Spleen (tissue), 11 donors: ENCODE measurements around the gene RPS14. TPM values are rescaled to one million over a fixed set of nuclear protein-coding genes. Genes with fewer than 3 reads are reported as not detected.

Source experiments
- DNase-seq: peaks from one replicate; pipeline ENCODE4 v3.0.0-alpha.2; 2020
- H3K27ac ChIP-seq, 8 donors: fragments of 200-600 bp; sonication (generic) in 7 of 8; 1 replicate in 4 of 8; 2 replicates in 4 of 8; pipeline versions ENCODE4 v1.5.0 to v1.8.0; 2016 to 2021; ENCODE audit warnings: inconsistent platforms in 4 of 8, mild to moderate bottlenecking in 4 of 8, moderate library complexity in 1 of 8
- H3K27me3 ChIP-seq, 7 donors: fragments of 200-600 bp; sonication (generic) in 6 of 7; replicated peaks in 1 of 7; 1 replicate in 4 of 7; 2 replicates in 3 of 7; pipeline versions ENCODE4 v1.5.0 to v1.8.0; 2016 to 2021; ENCODE audit warnings: inconsistent platforms in 3 of 7, mild to moderate bottlenecking in 1 of 7
- H3K36me3 ChIP-seq, 6 donors: fragments of 200-600 bp; sonication (generic) in 5 of 6; 1 replicate in 4 of 6; 2 replicates in 2 of 6; pipeline versions ENCODE4 v1.5.0 to v1.8.0; 2016 to 2021; ENCODE audit warnings: inconsistent platforms in 2 of 6
- H3K4me1 ChIP-seq, 6 donors: fragments of 200-600 bp; sonication (generic) in 5 of 6; 1 replicate in 3 of 6; 2 replicates in 3 of 6; pipeline versions ENCODE4 v1.5.0 to v1.8.0; 2016 to 2021; ENCODE audit warnings: inconsistent platforms in 3 of 6
- H3K4me3 ChIP-seq, 8 donors: fragments of 200-600 bp; sonication (generic) in 7 of 8; 1 replicate in 4 of 8; 2 replicates in 4 of 8; pipeline versions ENCODE4 v1.5.0 to v1.8.0; 2016 to 2021; ENCODE audit warnings: inconsistent platforms in 4 of 8, mild to moderate bottlenecking in 4 of 8, moderate library complexity in 2 of 8
- H3K9me3 ChIP-seq, 8 donors: fragments of 200-600 bp; sonication (generic) in 7 of 8; 1 replicate in 4 of 8; 2 replicates in 4 of 8; pipeline versions ENCODE4 v1.5.0 to v1.8.0; 2016 to 2021; ENCODE audit warnings: inconsistent platforms in 4 of 8
- CTCF ChIP-seq, 11 experiments: fragments of 200-600 bp in 7 of 11; fragments of 450-650 bp in 4 of 11; sonication (generic) in 4 of 11; IDR thresholded peaks in 8 of 11; conservative IDR thresholded peaks in 3 of 11; 1 replicate in 7 of 11; 2 replicates in 4 of 11; pipeline versions ENCODE4 v1.4.0 to v1.8.0; 2016 to 2021; ENCODE audit warnings: antibody characterized with exemption in 11 of 11, inconsistent platforms in 4 of 11, mild to moderate bottlenecking in 1 of 11
- POLR2A ChIP-seq, 3 donors: fragments of 450-650 bp; IDR thresholded peaks; one replicate each; pipeline ENCODE4 v1.5.1; 2017; ENCODE audit warnings: antibody characterized with exemption in 3 of 3, mild to moderate bottlenecking in 1 of 3
- POLR2AphosphoS5 ChIP-seq, 3 donors: sonication (generic); formaldehyde crosslinking; IDR thresholded peaks; one replicate each; pipeline ENCODE4 v1.5.1; 2017; ENCODE audit warnings: antibody characterized with exemption in 3 of 3
- WGBS, 5 donors: extraction: QIAGEN DNeasy Blood & Tissue Kit in 3 of 5; methylation state at CpG; one replicate each; pipeline versions ENCODE4 v1.1.5 to v1.1.7; 2013 to 2018; 5-methylcytosine and 5-hydroxymethylcytosine counted together
- intact Hi-C: fragments of 100-400 bp; cut with DNase I; formaldehyde crosslinking; loops from one replicate; pipeline ENCODE4 v1.15.0; 2023; ENCODE audit warnings: low total_unique reads
- polyA plus RNA-seq, 3 donors: library from polyadenylated mRNA; stranded (reverse); fragments of 200-250 nt; gene quantifications; one replicate each; pipeline ENCODE4 v1.2.1, GENCODE V29; 2013
- total RNA-seq, 7 donors: library from RNA; depleted of rRNA in 3 of 7; stranded (reverse); fragments of >200 nt in 3 of 7; fragmentation: NEBNext Ultra II Directional in 4 of 7; extraction: Animal tissue kit (Norgen Biotek cat#: 25700) in 4 of 7; gene quantifications; one replicate each; pipeline versions ENCODE4 v1.1.0 to v1.2.1, GENCODE V29; 2016 to 2021
- donor health status: healthy with polysubstance abuse.
- donor health status: DM: no; HTN: no; CAD: no; lungs with moderate emphysema.
- donor health status: DM: no; HTN: no; CAD: no.
- donor health status: Bipolar disorder and iron deficiency.
- donor health status: healthy.
- donor health status: DM: no; HTN: no; CAD: no.
- donor health status: DM: yes; HTN: yes; CAD: no.

RPS14 gene
- total and polyA plus RNA-seq, 10 donors, result 1,801 to 8,400 (median 2,426) TPM

DNA sequence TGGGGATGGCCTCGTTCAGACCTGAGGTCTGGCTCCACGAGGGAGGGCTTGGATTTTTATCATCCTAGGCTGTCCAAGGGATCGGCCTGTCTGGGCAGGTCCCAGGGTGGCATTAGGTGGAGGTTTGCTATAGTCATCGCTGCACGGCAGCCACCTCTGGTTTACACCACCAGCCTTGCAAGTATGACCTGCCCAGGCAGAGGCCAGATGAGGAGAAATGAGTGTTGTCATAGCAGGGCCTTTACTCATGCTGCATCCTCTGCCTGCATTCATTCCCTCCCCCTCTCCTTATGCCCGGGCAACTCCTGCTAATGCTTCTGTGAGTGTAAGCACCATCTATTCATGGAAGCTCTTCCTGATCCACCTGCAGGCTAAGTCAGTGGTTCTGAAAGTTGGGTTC, 43.1 kb upstream of the RPS14 start:
- Histone ChIP-seq H3K36me3 (peaks cover 0 to 74% (median 0%) of the 10 kb centered on the region in 6 donors), H3K9me3 (no peaks in the 10 kb centered on the region), H3K27me3 (no peaks in the 10 kb centered on the region), H3K27ac (peak overlapping the region in 5 of 8 donors; percentile 28 to 99 (median 98)), H3K4me3 (peak overlapping the region in 1 of 8 donors; percentile 11), H3K4me1 (peaks cover 43 to 95% (median 82%) of the 10 kb centered on the region in 6 donors)
- DNase-seq, result no peak
- intact Hi-C loops, result no loop called here
- TF ChIP-seq CTCF (IDR thresholded peaks at IDR 0.05 in 8 of 11, conservative IDR thresholded peaks at IDR 0.05 in 3 of 11) (no peak), POLR2A (IDR thresholded peaks at IDR 0.05) (no peak), POLR2AphosphoS5 (IDR thresholded peaks at IDR 0.05) (no peak)
- WGBS, 5 donors, result 62 to 86% (median 73%) methylated on average over 6 of the region's 6 CpGs

GRCh38 chr5:150491876-150492275, 42.3 kb upstream of the RPS14 start:
- no peak for TF ChIP-seq POLR2A (IDR thresholded peaks at IDR 0.05)
- TF ChIP-seq CTCF (IDR thresholded peaks at IDR 0.05 in 8 of 11, conservative IDR thresholded peaks at IDR 0.05 in 3 of 11), result no peak
- TF ChIP-seq POLR2AphosphoS5 (IDR thresholded peaks at IDR 0.05), result peak in 2 of 3 donors; percentile 30 to 42
- WGBS, 5 donors, result 66 to 90% (median 77%) methylated on average over 4 of the region's 4 CpGs

GRCh38 chr5:150490754-150491153, 41.2 kb upstream of the RPS14 start:
- H3K4me1 ChIP-seq, result peaks cover 44 to 89% (median 74%) of the 10 kb centered on the region in 6 donors
- H3K4me3 ChIP-seq, result peak overlapping the region in 2 of 8 donors; percentile 13 to 86
- 19 to 52% (median 42%) methylated on average over 1 of the region's 1 CpG for WGBS, 5 donors
- peaks cover 0 to 4% (median 0%) of the 10 kb centered on the region in 7 donors for H3K27me3 ChIP-seq
- peak overlapping the region; percentile 70 to 99 (median 97) for H3K27ac ChIP-seq
- peaks cover 0 to 59% (median 0%) of the 10 kb centered on the region in 6 donors for H3K36me3 ChIP-seq
- no peak for TF ChIP-seq POLR2A (IDR thresholded peaks at IDR 0.05)
- TF ChIP-seq CTCF (IDR thresholded peaks at IDR 0.05 in 8 of 11, conservative IDR thresholded peaks at IDR 0.05 in 3 of 11), result no peak
- TF ChIP-seq POLR2AphosphoS5 (IDR thresholded peaks at IDR 0.05), result no peak
- intact Hi-C loops, result no loop called here
- DNase-seq, result no peak
- H3K9me3 ChIP-seq, result no peaks in the 10 kb centered on the region

More at GRCh38 chr5:150491876-150492275, 42.3 kb upstream of the RPS14 start:
- DNase-seq, result no peak
- H3K27me3 ChIP-seq, result no peaks in the 10 kb centered on the region
- intact Hi-C loops, result no loop called here
- H3K36me3 ChIP-seq, result peaks cover 0 to 68% (median 0%) of the 10 kb centered on the region in 6 donors
- H3K27ac ChIP-seq, result peak overlapping the region in 7 of 8 donors; percentile 31 to 99 (median 97)
- no peak overlapping the region for H3K4me3 ChIP-seq
- H3K4me1 ChIP-seq, result peaks cover 44 to 95% (median 81%) of the 10 kb centered on the region in 6 donors
- no peaks in the 10 kb centered on the region for H3K9me3 ChIP-seq

GRCh38 chr5:150490296-150490669, 40.7 kb upstream of the RPS14 start:
- DNase-seq, result no peak
- no peaks in the 10 kb centered on the region for H3K9me3 ChIP-seq
- peak overlapping the region in 4 of 8 donors; percentile 7 to 86 (median 39) for H3K4me3 ChIP-seq
- WGBS, 5 donors, result 42 to 75% (median 68%) methylated on average over 2 of the region's 2 CpGs
- H3K36me3 ChIP-seq, result peaks cover 0 to 54% (median 0%) of the 10 kb centered on the region in 6 donors
- intact Hi-C loops, result no loop called here
- H3K27me3 ChIP-seq, result peaks cover 0 to 9% (median 0%) of the 10 kb centered on the region in 7 donors
- peaks cover 46 to 89% (median 75%) of the 10 kb centered on the region in 6 donors for H3K4me1 ChIP-seq
- TF ChIP-seq POLR2AphosphoS5 (IDR thresholded peaks at IDR 0.05), result no peak
- no peak for TF ChIP-seq POLR2A (IDR thresholded peaks at IDR 0.05)
- TF ChIP-seq CTCF (IDR thresholded peaks at IDR 0.05 in 8 of 11, conservative IDR thresholded peaks at IDR 0.05 in 3 of 11), result no peak
- H3K27ac ChIP-seq, result peak overlapping the region; percentile 70 to 99 (median 97)
